Esophagus (tissue), 2 donors: ENCODE measurements around the gene TSHZ2. TPM values are rescaled to one million over a fixed set of nuclear protein-coding genes. Genes with fewer than 3 reads are reported as not detected.

ENCODE experiments used
- H3K27ac ChIP-seq, 2 donors: one replicate each; pipeline ENCODE4 v1.5.1; 2013; ENCODE audit warnings: low read depth in 2 of 2, mild to moderate bottlenecking in 2 of 2, inconsistent platforms in 1 of 2, low read length in 1 of 2, moderate library complexity in 1 of 2
- H3K27me3 ChIP-seq, 2 donors: one replicate each; pipeline ENCODE4 v1.6.1; 2013; ENCODE audit warnings: low read length in 2 of 2, control low read depth in 1 of 2, mild to moderate bottlenecking in 1 of 2; ENCODE audit not compliant: insufficient read depth in 2 of 2, control insufficient read depth in 1 of 2
- H3K36me3 ChIP-seq, 2 donors: one replicate each; pipeline ENCODE4 v1.6.1; 2013; ENCODE audit warnings: low read length in 1 of 2; ENCODE audit not compliant: control insufficient read depth in 2 of 2, insufficient read depth in 2 of 2
- H3K4me1 ChIP-seq, 2 donors: one replicate each; pipeline ENCODE4 v1.6.1; 2013; ENCODE audit warnings: low read length in 1 of 2; ENCODE audit not compliant: control insufficient read depth in 2 of 2, insufficient read depth in 2 of 2
- H3K4me3 ChIP-seq, 2 donors: one replicate each; pipeline ENCODE4 v1.5.1; 2013; ENCODE audit warnings: low read length in 2 of 2, mild to moderate bottlenecking in 2 of 2, low read depth in 1 of 2, moderate library complexity in 1 of 2
- H3K9me3 ChIP-seq, 2 donors: one replicate each; pipeline ENCODE4 v1.6.1; 2013; ENCODE audit warnings: mild to moderate bottlenecking in 2 of 2, low read depth in 1 of 2, low read length in 1 of 2, moderate library complexity in 1 of 2; ENCODE audit not compliant: control insufficient read depth in 2 of 2, insufficient read depth in 1 of 2
- WGBS, 2 donors: extraction: QIAGEN DNeasy Blood & Tissue Kit; methylation state at CpG; one replicate each; pipeline ENCODE4 v1.1.7; 2013; 5-methylcytosine and 5-hydroxymethylcytosine counted together
- polyA plus RNA-seq, 2 donors: library from polyadenylated mRNA; stranded (reverse); fragments of 200-250 nt; gene quantifications; one replicate each; pipeline ENCODE4 v1.2.3, GENCODE V29; 2013
- donor health status: healthy with polysubstance abuse.
- donor health status: Bipolar disorder and iron deficiency.

Gene TSHZ2
- polyA plus RNA-seq, 2 donors = 4.6 to 11.7 TPM

DNA sequence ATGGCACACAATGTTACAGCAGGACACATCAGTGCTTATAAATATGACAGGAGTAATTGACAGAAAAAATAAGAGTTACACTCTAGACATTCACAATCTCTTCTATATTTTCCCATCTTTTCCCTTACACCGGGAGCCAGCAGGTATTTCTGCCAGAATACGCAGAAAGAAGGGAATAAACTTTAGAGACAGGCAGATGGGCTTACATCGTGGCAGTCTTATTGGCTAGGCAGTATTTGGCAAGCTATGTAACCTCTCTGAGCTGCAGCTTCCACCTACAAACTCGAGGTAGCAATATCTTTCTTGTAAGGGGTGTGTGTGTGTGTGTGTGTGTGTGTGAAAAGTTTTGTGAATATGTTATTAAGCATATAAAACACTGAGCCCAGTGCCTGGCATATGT is 33.0 kb upstream of the TSHZ2 start:
- no peaks in the 10 kb centered on the region for H3K4me1 ChIP-seq
- H3K36me3 ChIP-seq = no peaks in the 10 kb centered on the region
- WGBS, 2 donors = 79 to 82% methylated on average over 4 of the region's 4 CpGs
- no peaks in the 10 kb centered on the region for H3K9me3 ChIP-seq
- no peak overlapping the region for H3K4me3 ChIP-seq
- no peaks in the 10 kb centered on the region for H3K27me3 ChIP-seq
- H3K27ac ChIP-seq = no peak overlapping the region

DNA sequence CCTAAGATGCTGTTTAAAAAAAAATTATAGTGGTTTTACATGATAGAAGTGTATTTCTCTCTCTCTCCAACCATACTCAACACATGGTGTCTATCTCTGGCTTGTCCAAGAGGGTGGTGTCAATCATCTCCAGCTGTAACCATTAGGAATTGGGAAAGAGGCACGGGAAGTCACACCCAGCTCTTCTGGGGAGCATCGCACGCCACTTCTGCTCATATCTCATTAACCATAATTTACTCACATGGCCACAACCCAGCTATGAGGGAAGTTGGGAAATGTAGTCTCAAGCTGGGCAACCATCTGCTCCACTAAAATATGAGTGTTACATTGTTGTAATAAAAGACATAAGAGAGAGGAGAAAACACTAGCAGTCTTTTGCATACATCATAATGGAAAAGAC is 30.4 kb upstream of the TSHZ2 start:
- 79 to 88% methylated on average over 3 of the region's 3 CpGs for WGBS, 2 donors
- Histone ChIP-seq H3K4me3 (no peak overlapping the region), H3K27ac (no peak overlapping the region), H3K27me3 (no peaks in the 10 kb centered on the region), H3K36me3 (no peaks in the 10 kb centered on the region), H3K4me1 (peaks cover 0 to 3% of the 10 kb centered on the region in 2 donors), H3K9me3 (no peaks in the 10 kb centered on the region)

- Histone ChIP-seq H3K9me3 (no peaks in the 10 kb centered on the region), H3K4me3 (no peak overlapping the region), H3K36me3 (no peaks in the 10 kb centered on the region), H3K27ac (no peak overlapping the region), H3K27me3 (no peaks in the 10 kb centered on the region), H3K4me1 (peaks cover 0 to 3% of the 10 kb centered on the region in 2 donors)
- 34 to 39% methylated on average over 2 of the region's 2 CpGs for WGBS, 2 donors
These were observed 28.8 kb upstream of the TSHZ2 start for GRCh38 chr20:52943185-52943841.

- Histone ChIP-seq H3K4me3 (no peak overlapping the region), H3K36me3 (no peaks in the 10 kb centered on the region), H3K27ac (no peak overlapping the region), H3K4me1 (peaks cover 0 to 3% of the 10 kb centered on the region in 2 donors), H3K9me3 (no peaks in the 10 kb centered on the region), H3K27me3 (no peaks in the 10 kb centered on the region)
- 55 to 67% methylated on average over 1 of the region's 1 CpG for WGBS, 2 donors
These were observed 26.9 kb upstream of the TSHZ2 start for GRCh38 chr20:52945268-52945667.

- Histone ChIP-seq H3K27me3 (no peaks in the 10 kb centered on the region), H3K27ac (no peak overlapping the region), H3K4me1 (peaks cover 0 to 3% of the 10 kb centered on the region in 2 donors), H3K9me3 (no peaks in the 10 kb centered on the region), H3K4me3 (no peak overlapping the region), H3K36me3 (no peaks in the 10 kb centered on the region)
- WGBS, 2 donors = 32 to 46% methylated on average over 2 of the region's 2 CpGs
These were observed 26.2 kb upstream of the TSHZ2 start for GRCh38 chr20:52945862-52946522.

DNA sequence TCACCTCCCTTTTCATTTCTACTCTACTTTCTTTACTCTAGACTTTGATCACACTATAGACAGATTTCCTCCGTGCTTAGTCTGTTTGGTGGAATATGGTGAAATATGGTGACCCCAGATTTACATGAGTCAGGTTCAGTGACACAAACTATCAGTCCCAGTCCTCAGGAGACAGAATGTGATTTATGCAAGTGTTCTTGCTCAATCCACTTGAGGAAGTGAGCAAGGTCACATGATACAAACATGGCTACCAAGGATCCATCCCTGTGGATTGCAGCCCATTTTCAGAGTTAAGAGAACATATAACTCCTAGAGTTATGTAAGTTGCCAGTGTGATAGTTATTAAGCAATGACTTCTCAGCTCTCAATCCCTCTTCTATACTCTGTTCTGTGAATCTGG is 23.7 kb upstream of the TSHZ2 start:
- Histone ChIP-seq H3K9me3 (no peaks in the 10 kb centered on the region), H3K4me1 (peaks cover 0 to 3% of the 10 kb centered on the region in 2 donors), H3K27me3 (no peaks in the 10 kb centered on the region), H3K4me3 (no peak overlapping the region), H3K36me3 (no peaks in the 10 kb centered on the region), H3K27ac (no peak overlapping the region)
- WGBS, 2 donors = 86 to 93% methylated on average over 1 of the region's 1 CpG

DNA sequence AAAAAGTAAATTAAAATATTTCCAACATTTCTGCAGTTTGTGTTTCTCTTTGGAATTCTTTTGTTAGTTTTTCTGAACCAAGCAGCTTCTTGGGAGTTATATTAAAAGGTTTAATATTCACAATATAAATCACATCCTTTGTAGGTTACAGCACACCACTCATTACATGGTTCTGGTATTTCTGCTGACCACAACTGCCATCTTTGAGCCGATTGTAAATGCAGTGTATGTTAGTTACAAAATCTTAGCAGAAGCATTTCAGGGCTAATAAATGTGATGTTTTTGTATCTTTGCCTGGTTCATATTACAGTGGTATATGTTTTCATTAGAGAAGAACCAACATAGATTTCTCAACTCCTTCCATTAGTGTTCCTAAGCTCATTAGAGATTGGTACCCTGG is 19.1 kb upstream of the TSHZ2 start:
- Histone ChIP-seq H3K4me3 (no peak overlapping the region), H3K36me3 (no peaks in the 10 kb centered on the region), H3K27me3 (no peaks in the 10 kb centered on the region), H3K27ac (no peak overlapping the region), H3K9me3 (no peaks in the 10 kb centered on the region), H3K4me1 (no peaks in the 10 kb centered on the region)
- WGBS, 2 donors = 88 to 91% methylated on average over 1 of the region's 1 CpG

- Histone ChIP-seq H3K27ac (no peak overlapping the region), H3K4me3 (no peak overlapping the region), H3K36me3 (no peaks in the 10 kb centered on the region), H3K9me3 (no peaks in the 10 kb centered on the region), H3K4me1 (no peaks in the 10 kb centered on the region), H3K27me3 (no peaks in the 10 kb centered on the region)
- 88% methylated on average over 6 of the region's 6 CpGs for WGBS, 2 donors
These were observed 17.3 kb upstream of the TSHZ2 start for GRCh38 chr20:52954849-52955248.

GRCh38 chr20:52958211-52958610 is 13.9 kb upstream of the TSHZ2 start:
- no peaks in the 10 kb centered on the region for H3K36me3 ChIP-seq
- H3K4me3 ChIP-seq = no peak overlapping the region
- H3K9me3 ChIP-seq = peaks cover 0 to 2% of the 10 kb centered on the region in 2 donors
- no peaks in the 10 kb centered on the region for H3K4me1 ChIP-seq
- H3K27me3 ChIP-seq = no peaks in the 10 kb centered on the region
- 78 to 84% methylated on average over 4 of the region's 4 CpGs for WGBS, 2 donors
- no peak overlapping the region for H3K27ac ChIP-seq

DNA sequence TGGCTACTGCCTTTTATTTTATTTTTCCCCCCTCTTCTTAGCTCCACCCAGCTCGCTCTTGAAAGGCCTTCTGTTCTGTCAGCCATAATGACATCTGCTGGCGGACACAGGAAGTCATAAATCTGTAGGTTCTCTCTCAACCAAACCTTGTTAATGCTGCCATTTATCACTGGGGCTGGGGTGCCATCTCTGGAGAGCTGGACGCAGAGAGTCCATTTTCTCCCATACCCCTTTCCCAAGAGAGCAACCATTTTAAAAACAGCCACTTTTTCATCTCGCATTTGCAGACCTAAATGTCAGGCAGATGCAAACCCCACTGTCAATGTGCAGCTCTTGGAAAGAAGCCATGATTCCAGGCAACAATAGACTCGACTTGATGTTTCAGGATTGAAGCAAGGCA is 13.0 kb upstream of the TSHZ2 start:
- Histone ChIP-seq H3K36me3 (no peaks in the 10 kb centered on the region), H3K4me1 (no peaks in the 10 kb centered on the region), H3K27ac (no peak overlapping the region), H3K4me3 (no peak overlapping the region), H3K27me3 (no peaks in the 10 kb centered on the region), H3K9me3 (peaks cover 0 to 2% of the 10 kb centered on the region in 2 donors)
- 55 to 58% methylated on average over 5 of the region's 5 CpGs for WGBS, 2 donors
